GM19468 (cell line): ENCODE data around the gene TNNI3.
"Not testable (repeated sequence)": the region's sequence is repeated elsewhere in the genome, so short reads cannot be mapped to it uniquely, and the experiment has no call there.

Source experiments
- ATAC-seq: cut with Tn5 transposase; IDR thresholded peaks from one replicate; pipeline ENCODE4 v1.9.1; 2021; ENCODE audit warnings: mild to moderate bottlenecking, moderate library complexity, moderate number of reproducible peaks; ENCODE audit not compliant: unreplicated experiment; ENCODE audit errors: extremely low read depth

Gene TNNI3

DNA sequence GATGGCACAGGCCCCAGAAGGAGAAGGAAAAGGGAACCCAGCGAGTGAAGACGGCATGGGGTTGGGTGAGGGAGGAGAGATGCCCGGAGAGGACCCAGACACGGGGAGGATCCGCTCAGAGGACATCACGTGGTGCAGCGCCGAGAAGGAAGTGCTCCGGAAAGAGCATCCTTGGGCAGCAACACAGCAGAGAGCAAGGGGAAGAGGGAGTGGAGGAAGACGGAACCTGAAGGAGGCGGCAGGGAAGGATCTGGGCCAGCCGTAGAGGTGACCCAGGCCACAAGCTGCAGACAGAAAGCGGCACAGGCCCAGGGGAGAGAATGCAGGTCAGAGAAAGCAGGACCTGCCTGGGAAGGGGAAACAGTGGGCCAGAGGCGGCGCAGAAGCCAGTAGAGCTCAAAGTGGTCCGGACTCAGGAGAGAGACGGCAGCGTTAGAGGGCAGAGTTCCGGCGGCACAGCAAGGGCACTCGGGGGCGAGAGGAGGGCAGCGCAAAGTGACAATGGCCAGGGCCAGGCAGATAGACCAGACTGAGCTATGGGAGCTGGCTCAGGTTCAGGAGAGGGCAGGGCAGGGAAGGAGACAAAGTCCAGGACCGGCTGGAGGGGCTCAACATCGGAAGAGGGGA is 41.2 kb downstream of the TNNI3 start:
- no peak for ATAC-seq

GRCh38 chr19:55115446-55116065 is 42.0 kb downstream of the TNNI3 start:
- no peak for ATAC-seq

GRCh38 chr19:55114566-55115145 is 42.9 kb downstream of the TNNI3 start:
- no peak for ATAC-seq

- no peak for ATAC-seq
Measured at GRCh38 chr19:55113570-55114039, 43.9 kb downstream of the TNNI3 start.

DNA sequence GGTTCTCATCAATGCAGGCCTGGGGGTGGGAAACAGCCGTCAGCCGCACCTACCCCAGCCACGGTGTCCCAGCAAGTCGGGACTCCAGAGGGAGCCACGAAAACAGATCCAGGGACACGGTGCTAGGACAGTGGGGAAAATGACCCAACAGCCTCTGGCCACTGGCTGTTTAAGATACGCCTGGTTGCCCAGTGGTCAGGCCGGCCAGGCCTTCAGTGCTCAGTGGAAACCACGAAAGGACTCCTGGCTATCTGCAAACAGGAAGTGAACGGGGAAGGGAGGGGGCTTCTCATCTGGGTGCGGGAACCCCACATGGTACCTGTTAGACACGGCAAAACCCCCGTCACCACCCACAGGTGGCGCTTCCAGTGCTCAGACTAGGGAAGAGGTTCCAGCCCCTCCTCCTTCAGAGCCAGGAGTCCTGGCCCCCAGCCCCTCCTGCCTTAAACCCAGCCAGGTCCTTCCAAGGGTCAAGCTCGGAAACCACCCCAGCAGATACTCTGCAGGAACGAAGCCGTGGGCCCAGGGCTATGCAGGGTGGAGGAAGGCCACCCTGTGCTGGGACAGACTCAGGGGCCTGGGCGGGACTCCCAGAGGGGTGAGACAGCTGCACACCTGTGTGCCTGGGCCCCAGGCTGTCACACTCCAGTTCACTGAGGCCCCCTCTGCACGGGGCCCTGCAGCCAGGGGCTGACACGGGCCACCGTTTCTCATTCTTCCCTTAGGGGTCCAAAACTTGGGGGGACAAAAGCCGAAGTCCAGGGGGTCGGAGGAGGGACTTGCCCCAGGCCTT is 44.6 kb downstream of the TNNI3 start:
- ATAC-seq, result no peak

DNA sequence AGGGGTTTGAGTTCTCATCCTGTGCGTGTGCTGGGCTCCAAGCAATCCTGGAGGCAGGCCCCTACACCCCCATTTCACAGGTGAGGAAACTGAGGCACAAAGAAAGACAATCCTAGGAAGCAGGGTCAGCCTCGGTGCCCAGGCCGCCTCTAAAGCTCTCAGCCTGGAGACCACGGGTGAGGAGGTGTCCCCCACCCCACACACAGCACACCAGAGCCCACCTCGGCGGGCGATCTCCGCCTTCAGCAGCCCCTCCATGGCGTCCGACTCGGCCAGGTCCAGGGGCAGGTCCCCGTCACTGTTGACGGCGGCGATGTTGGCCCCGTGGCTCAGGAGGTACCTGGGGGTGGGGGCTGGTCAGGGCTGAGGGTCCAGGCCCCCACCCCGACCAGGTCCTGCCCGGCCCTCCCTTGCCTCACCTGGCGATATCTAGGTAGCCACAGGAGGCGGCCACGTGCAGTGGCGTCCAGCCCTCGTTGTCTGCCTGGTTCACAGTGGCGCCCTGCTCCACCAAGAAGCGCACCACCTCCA is 45.2 kb downstream of the TNNI3 start:
- ATAC-seq, result no peak

- ATAC-seq, result no peak
Measured at GRCh38 chr19:55111238-55111831, 46.2 kb downstream of the TNNI3 start.

DNA sequence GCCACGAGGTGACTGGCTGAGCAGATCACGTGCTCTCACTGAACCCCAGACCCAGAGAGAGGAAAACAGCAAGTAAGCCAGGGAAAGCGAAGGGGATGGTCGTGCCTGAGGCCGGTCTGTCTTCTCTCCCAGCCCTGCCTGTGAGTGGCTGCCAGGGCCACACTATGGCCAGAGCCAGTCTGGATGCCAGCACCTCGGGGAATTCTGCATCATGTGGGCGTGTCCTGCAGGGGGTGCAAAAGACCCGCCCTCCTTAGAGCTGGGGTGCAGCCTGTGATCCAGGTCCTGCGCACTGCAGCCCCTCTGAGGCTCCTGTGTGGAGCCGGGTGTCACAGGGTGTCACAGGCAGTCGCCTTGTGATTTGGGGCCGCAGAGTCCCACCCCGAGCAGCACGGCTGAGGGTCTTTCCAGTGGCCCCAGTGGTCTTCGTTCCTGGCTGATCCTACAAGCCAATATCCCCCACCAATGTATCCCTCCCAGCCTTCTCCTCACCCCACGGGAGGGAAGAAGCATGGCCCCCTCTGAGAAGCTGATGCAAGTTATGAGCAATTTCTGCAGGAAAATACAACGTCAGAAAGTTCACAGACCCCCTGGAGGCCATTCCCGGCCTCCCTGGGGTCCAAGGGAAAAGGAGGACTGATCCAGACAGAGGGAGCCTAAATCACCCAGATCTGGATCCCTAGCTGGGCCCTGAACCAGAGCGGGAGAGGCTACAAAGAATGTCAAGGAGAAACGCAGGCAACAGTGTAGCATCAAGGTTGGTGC is 47.8 kb downstream of the TNNI3 start:
- no peak for ATAC-seq

DNA sequence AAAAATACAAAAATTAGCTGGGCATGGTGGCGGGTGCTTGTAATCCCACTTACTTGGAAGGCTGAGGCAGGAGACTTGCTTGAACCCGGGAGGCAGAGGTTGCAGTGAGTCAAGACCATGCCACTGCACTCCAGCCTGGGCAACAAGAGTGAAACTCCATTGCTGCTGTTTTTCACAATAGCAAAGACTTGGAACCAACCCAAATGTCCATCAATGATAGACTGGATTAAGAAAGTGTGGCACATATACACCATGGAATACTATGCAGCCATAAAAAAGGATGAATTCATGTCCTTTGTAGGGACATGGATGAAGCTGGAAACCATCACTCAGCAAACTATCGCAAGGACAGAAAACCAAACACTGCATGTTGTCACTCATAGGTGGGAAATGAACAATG is 50.3 kb downstream of the TNNI3 start:
- ATAC-seq, result not testable (repeated sequence)

DNA sequence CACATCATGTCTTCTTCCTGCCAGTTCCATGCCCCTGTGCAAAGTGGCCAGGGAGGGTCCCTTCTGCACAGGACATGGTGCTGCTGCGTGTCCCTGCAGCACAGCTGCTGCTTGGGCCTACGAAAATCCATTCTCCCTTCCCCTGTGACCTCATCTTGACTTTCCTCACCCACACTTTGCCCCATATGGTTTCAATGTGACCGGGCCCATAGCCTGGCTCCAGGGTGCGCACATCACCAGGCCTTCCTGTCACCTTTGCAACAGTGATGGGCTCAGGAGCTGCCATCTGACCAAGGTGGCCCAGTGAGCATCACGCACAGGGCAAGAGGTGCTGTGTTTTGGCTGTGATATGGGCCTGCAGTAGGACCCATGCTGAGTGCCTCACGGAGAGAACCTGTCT is 50.9 kb downstream of the TNNI3 start:
- no peak for ATAC-seq

DNA sequence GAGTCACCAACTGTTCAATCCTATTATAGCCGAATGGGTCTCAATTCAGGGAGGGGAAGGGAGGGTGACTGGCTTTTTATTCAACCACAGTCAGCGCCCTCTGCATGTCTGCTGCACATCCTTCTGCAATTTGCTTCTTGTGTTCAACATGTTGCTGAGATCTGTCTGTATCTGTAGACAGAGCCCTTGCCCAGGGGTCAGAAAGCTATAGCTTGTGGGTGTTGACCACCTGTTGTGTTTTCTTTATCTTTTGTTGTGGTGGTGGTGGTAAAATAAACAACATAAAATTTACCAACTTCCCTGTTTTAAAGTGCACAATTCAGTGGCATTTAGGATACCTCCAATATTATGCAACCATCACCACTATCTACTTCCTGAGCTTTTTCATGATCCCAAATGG is 52.3 kb downstream of the TNNI3 start:
- ATAC-seq, result no peak

- no peak for ATAC-seq
Measured at GRCh38 chr19:55103190-55103589, 54.3 kb downstream of the TNNI3 start.
